BJ (cell line): ENCODE measurements around the gene C5AR1. TPM values are rescaled to one million over a fixed set of nuclear protein-coding genes. Genes with fewer than 3 reads are reported as not detected.

Source experiments
- CTCF ChIA-PET: fragments of 350-600 bp; formaldehyde crosslinking; extraction: SDS; loops from one replicate; lab custom pipeline; 2021; ENCODE audit warnings: antibody characterized with exemption, inconsistent platforms; lab: Yijun Ruan, JAX
- POLR2A ChIA-PET: fragments of 300-600 bp; sonication (Branson Sonifier 250); formaldehyde crosslinking; extraction: SDS; loops from one replicate; lab custom pipeline; 2021; ENCODE audit warnings: antibody characterized with exemption; lab: Charles Lee
- DNase-seq: peaks from one replicate; pipeline ENCODE4 v3.0.0-alpha.2; 2011; ENCODE audit warnings: low read depth
- H3K27me3 ChIP-seq: 2 replicates; pipeline ENCODE4 v1.6.0; 2011; ENCODE audit warnings: low read length; ENCODE audit not compliant: control insufficient read depth, insufficient read depth
- H3K36me3 ChIP-seq: 2 replicates; pipeline ENCODE4 v1.5.1; 2011; ENCODE audit warnings: low read length; ENCODE audit not compliant: control insufficient read depth, insufficient read depth
- H3K4me3 ChIP-seq: 2 replicates; pipeline ENCODE4 v1.5.1; 2011; ENCODE audit warnings: low read depth, mild to moderate bottlenecking, control low read depth, low read length
- CTCF ChIP-seq: IDR thresholded peaks from 2 replicates; pipeline ENCODE4 v1.5.1; 2011; ENCODE audit warnings: low read depth, mild to moderate bottlenecking, control low read depth, inconsistent platforms, low read length, moderate library complexity; ENCODE audit not compliant: insufficient read depth
- polyA plus RNA-seq: library from polyadenylated mRNA; depleted of rRNA; stranded (reverse); fragments of >200 nt; gene quantifications from 2 replicates; pipeline ENCODE4 v1.2.3, GENCODE V29; 2011

Gene C5AR1
- polyA plus RNA-seq, 1 experiment, result 0.42 TPM

GRCh38 chr19:47315125-47315821 is 5.6 kb downstream of the C5AR1 start:
- Histone ChIP-seq H3K4me3 (no peak overlapping the region), H3K36me3 (no peaks in the 10 kb centered on the region), H3K27me3 (no peaks in the 10 kb centered on the region; the same call in 1 of the 2 replicates)
- TF ChIP-seq CTCF, result no peak
- POLR2A ChIA-PET, result no interaction called here
- CTCF ChIA-PET, result interaction anchor here (1.6 to 3.6 kb wide), 2 partner anchors 9 to 34 kb away, joined by 5 to 17 read pairs; partner anchors contain the start of gene DHX34
- DNase-seq, result peak; percentile 66

- Histone ChIP-seq H3K36me3 (no peaks in the 10 kb centered on the region), H3K27me3 (no peaks in the 10 kb centered on the region; the same call in 1 of the 2 replicates), H3K4me3 (no peak overlapping the region)
- ChIA-PET POLR2A (no interaction called here), CTCF (interaction anchor here (1.0 to 3.6 kb wide), 5 partner anchors 11 to 32 kb away, joined by 3 to 17 read pairs (median 3); partner anchors contain the start of gene DHX34)
- DNase-seq, result no peak
- TF ChIP-seq CTCF, result no peak
These were observed 6.9 kb downstream of the C5AR1 start for GRCh38 chr19:47316513-47316912.

DNA sequence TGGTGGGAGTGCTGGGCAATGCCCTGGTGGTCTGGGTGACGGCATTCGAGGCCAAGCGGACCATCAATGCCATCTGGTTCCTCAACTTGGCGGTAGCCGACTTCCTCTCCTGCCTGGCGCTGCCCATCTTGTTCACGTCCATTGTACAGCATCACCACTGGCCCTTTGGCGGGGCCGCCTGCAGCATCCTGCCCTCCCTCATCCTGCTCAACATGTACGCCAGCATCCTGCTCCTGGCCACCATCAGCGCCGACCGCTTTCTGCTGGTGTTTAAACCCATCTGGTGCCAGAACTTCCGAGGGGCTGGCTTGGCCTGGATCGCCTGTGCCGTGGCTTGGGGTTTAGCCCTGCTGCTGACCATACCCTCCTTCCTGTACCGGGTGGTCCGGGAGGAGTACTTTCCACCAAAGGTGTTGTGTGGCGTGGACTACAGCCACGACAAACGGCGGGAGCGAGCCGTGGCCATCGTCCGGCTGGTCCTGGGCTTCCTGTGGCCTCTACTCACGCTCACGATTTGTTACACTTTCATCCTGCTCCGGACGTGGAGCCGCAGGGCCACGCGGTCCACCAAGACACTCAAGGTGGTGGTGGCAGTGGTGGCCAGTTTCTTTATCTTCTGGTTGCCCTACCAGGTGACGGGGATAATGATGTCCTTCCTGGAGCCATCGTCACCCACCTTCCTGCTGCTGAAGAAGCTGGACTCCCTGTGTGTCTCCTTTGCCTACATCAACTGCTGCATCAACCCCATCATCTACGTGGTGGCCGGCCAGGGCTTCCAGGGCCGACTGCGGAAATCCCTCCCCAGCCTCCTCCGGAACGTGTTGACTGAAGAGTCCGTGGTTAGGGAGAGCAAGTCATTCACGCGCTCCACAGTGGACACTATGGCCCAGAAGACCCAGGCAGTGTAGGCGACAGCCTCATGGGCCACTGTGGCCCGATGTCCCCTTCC is 10.5 kb downstream of the C5AR1 start:
- Histone ChIP-seq H3K27me3 (peaks cover 2% of the 10 kb centered on the region; the same call in 1 of the 2 replicates), H3K36me3 (no peaks in the 10 kb centered on the region), H3K4me3 (no peak overlapping the region)
- CTCF ChIA-PET, result interaction anchor here (1.0 to 1.7 kb wide), 2 partner anchors 29 to 108 kb away, joined by 3 to 6 read pairs; partner anchors contain the start of gene DHX34
- DNase-seq, result no peak
- POLR2A ChIA-PET, result no interaction called here
- TF ChIP-seq CTCF, result no peak

- ChIA-PET POLR2A (no interaction called here), CTCF (interaction anchor here (0.6 to 1.7 kb wide), 2 partner anchors 27 to 112 kb away, joined by 5 to 6 read pairs; partner anchors contain the start of gene DHX34)
- DNase-seq, result no peak
- peaks cover 2% of the 10 kb centered on the region; the same call in 1 of the 2 replicates for H3K27me3 ChIP-seq
- no peak overlapping the region for H3K4me3 ChIP-seq
- TF ChIP-seq CTCF, result no peak
- H3K36me3 ChIP-seq, result no peaks in the 10 kb centered on the region
These were observed 12.0 kb downstream of the C5AR1 start for GRCh38 chr19:47321630-47322029.
